Measurements from ENCODE around the gene PCYT2. TPM values are rescaled to one million over a fixed set of nuclear protein-coding genes. Genes with fewer than 3 reads are reported as not detected.

Gene PCYT2
- total RNA-seq, 2 donors from 2014 or later = 13.6 to 81.9 TPM

- H3K27me3 ChIP-seq (replicated peaks; ENCODE audit: insufficient read depth) = no peaks in the 10 kb centered on the region
- no peaks in the 10 kb centered on the region for H3K9me3 ChIP-seq
- ATAC-seq (ENCODE audit: insufficient number of reproducible peaks, low FRiP score, low read depth) (no peak), DNase-seq (ENCODE audit: low spot score) (no peak)
- H3K4me1 ChIP-seq (ENCODE audit: control insufficient read depth in 1 of 2, low read depth in 2 of 2) = peaks cover 8 to 26% of the 10 kb centered on the region in 2 donors
- H3K36me3 ChIP-seq = peaks cover 46% of the 10 kb centered on the region
- H3K27ac ChIP-seq = peak overlapping the region; percentile 73 to 91
- TF ChIP-seq, protein P1, sequence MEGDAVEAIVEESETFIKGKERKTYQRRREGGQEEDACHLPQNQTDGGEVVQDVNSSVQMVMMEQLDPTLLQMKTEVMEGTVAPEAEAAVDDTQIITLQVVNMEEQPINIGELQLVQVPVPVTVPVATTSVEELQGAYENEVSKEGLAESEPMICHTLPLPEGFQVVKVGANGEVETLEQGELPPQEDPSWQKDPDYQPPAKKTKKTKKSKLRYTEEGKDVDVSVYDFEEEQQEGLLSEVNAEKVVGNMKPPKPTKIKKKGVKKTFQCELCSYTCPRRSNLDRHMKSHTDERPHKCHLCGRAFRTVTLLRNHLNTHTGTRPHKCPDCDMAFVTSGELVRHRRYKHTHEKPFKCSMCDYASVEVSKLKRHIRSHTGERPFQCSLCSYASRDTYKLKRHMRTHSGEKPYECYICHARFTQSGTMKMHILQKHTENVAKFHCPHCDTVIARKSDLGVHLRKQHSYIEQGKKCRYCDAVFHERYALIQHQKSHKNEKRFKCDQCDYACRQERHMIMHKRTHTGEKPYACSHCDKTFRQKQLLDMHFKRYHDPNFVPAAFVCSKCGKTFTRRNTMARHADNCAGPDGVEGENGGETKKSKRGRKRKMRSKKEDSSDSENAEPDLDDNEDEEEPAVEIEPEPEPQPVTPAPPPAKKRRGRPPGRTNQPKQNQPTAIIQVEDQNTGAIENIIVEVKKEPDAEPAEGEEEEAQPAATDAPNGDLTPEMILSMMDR (IDR thresholded peaks at IDR 0.05) = no peak
- H3K4me3 ChIP-seq = peak overlapping the region; percentile 97
Measured at GRCh38 chr17:81891303-81891552, 20.0 kb downstream of the PCYT2 start.

DNA sequence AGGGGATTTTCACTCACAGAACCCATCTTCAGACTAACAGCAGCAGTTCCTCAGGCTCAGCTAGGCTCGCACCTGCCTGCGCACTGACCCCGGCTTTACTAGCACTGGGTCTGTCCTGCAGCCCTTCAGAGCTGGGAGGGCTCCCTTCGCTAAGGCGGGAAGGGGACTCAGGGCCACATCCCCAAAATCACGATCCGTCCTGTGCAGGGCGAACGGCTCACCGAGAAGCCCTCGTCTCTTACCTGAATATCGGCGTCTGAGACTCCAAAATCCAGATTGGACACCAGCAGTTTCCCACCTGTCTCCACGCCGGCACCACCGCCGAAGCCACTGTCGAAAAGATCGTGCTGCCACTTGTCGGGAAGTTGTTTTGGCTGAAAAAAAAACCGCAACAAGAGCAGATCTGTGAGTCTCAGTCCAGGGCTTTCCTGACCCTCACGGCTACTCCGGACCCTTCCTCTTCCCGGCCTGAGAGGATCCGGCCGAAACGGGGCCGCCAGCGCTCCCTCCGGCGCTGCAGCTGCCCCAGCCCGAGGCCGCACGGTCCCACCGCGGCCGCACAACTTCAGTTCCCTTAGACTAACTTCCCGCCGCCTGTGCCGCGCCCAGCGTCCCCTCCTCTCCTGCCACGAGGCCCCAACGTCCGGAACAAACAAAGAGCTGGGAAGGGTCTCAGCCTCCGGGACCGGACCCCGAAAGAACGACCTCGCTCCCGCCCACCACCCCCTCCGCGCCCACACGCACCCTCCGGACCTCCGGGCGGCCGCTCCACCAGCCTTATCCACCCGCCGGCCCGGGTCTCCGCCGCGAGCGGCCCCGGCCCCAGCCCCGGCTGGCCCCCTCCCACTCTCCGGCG is 20.5 kb downstream of the PCYT2 start:
- H3K4me1 ChIP-seq (ENCODE audit: control insufficient read depth in 1 of 2, low read depth in 2 of 2) = peaks cover 8 to 26% of the 10 kb centered on the region in 2 donors
- no peak for DNase-seq (ENCODE audit: low spot score)
- peaks cover 45% of the 10 kb centered on the region for H3K36me3 ChIP-seq
- ATAC-seq (ENCODE audit: insufficient number of reproducible peaks, low FRiP score, low read depth) = no peak
- peak overlapping the region; percentile 97 for H3K4me3 ChIP-seq
- TF ChIP-seq, protein P1 (IDR thresholded peaks at IDR 0.05) = no peak
- H3K27me3 ChIP-seq (replicated peaks; ENCODE audit: insufficient read depth) = no peaks in the 10 kb centered on the region
- peak overlapping the region; percentile 73 to 91 for H3K27ac ChIP-seq
- no peaks in the 10 kb centered on the region for H3K9me3 ChIP-seq

DNA sequence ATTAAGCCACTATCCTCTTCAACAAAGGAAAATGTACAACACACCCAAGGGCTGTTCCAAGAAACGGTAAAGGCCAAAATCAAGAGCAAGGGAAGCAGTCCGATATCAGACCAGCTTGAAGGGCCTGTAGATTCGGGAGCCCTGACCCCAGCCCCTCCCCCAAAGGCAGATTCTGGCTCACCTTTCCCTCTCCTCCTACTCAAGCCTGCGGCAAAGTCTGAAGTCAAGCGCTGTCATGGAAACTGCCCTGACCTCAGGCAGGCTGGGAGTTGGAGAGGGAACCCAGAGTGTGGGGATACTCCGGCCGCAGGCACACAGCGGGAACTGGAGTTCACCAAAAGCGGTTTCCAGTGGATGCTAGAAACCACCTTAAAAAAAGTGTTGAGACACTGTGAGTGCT is 21.6 kb downstream of the PCYT2 start:
- Histone ChIP-seq H3K4me1 (ENCODE audit: control insufficient read depth in 1 of 2, low read depth in 2 of 2) (peaks cover 8 to 33% of the 10 kb centered on the region in 2 donors), H3K4me3 (no peak overlapping the region), H3K9me3 (no peaks in the 10 kb centered on the region), H3K36me3 (peaks cover 38% of the 10 kb centered on the region), H3K27ac (no peak overlapping the region), H3K27me3 (replicated peaks; ENCODE audit: insufficient read depth) (no peaks in the 10 kb centered on the region)
- no peak for DNase-seq (ENCODE audit: low spot score)
- TF ChIP-seq, protein P1 (IDR thresholded peaks at IDR 0.05) = no peak
- ATAC-seq (ENCODE audit: insufficient number of reproducible peaks, low FRiP score, low read depth) = no peak

DNA sequence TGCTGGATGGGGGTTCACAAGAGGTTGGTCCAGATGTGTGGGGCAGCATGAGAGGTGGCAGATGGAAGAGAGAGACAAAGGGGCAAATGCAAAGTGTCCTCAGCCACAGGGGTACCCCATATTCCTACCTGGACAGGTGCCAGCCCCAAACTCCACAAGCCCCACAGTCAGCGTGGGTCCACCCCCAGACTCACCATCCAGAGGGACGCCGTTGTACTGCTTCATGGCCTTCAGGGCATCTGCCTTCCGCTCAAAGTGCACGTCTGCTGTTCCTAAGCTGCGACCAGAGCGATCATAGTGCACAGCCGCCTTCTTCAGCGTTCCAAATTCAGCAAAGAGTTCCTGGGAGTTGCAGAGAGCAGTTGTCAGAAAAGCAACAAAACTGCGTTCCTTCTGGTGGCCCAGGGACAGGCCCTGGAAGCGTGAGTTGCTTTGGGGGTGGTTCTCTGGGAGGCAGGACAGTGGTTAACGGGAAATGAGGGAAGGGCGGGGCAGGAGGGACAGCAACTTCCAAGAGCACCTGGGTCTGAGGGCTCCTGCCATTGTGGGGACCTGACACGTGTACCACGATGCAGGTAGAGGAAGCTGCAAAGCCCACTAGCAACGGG is 22.1 kb downstream of the PCYT2 start:
- no peaks in the 10 kb centered on the region for H3K27me3 ChIP-seq (replicated peaks; ENCODE audit: insufficient read depth)
- no peak overlapping the region for H3K27ac ChIP-seq
- H3K9me3 ChIP-seq = no peaks in the 10 kb centered on the region
- H3K4me3 ChIP-seq = no peak overlapping the region
- DNase-seq (ENCODE audit: low spot score) (no peak), ATAC-seq (ENCODE audit: insufficient number of reproducible peaks, low FRiP score, low read depth) (no peak)
- TF ChIP-seq, protein P1 (IDR thresholded peaks at IDR 0.05) = no peak
- peaks cover 8 to 38% of the 10 kb centered on the region in 2 donors for H3K4me1 ChIP-seq (ENCODE audit: control insufficient read depth in 1 of 2, low read depth in 2 of 2)
- peaks cover 38% of the 10 kb centered on the region for H3K36me3 ChIP-seq

GRCh38 chr17:81888105-81888987 is 22.9 kb downstream of the PCYT2 start:
- Histone ChIP-seq H3K27me3 (replicated peaks; ENCODE audit: insufficient read depth) (no peaks in the 10 kb centered on the region), H3K4me3 (no peak overlapping the region), H3K27ac (no peak overlapping the region), H3K4me1 (ENCODE audit: control insufficient read depth in 1 of 2, low read depth in 2 of 2) (peaks cover 8 to 38% of the 10 kb centered on the region in 2 donors), H3K36me3 (peaks cover 38% of the 10 kb centered on the region), H3K9me3 (no peaks in the 10 kb centered on the region)
- ATAC-seq (ENCODE audit: insufficient number of reproducible peaks, low FRiP score, low read depth) = no peak
- no peak for DNase-seq (ENCODE audit: low spot score)
- TF ChIP-seq, protein P1 (IDR thresholded peaks at IDR 0.05) = no peak

All from thoracic aorta (tissue), 2 donors.